ENCODE measurements around the gene EN2. TPM values are rescaled to one million over a fixed set of nuclear protein-coding genes. Genes with fewer than 3 reads are reported as not detected.

The EN2 gene
- total RNA-seq, 1 donor from 2014 or later, result 7.2 TPM

GRCh38 chr7:155460926-155461613 lies 3.1 kb downstream of the EN2 start:
- Mint-ChIP-seq H3K4me1 (peaks cover 23% of the 10 kb centered on the region), H3K4me3 (peak overlapping the region; percentile 54), H3K27ac (ENCODE audit: unreplicated experiment) (no peak overlapping the region), H3K27me3 (ENCODE audit: low read depth) (peaks cover 92% of the 10 kb centered on the region), H3K9me3 (no peaks in the 10 kb centered on the region), H3K36me3 (ENCODE audit: low read depth) (peaks cover 2% of the 10 kb centered on the region)
- DNase-seq (ENCODE audit: low read depth, low spot score), result no peak
- TF ChIP-seq CTCF (conservative IDR thresholded peaks at IDR 0.05), result no peak

DNA sequence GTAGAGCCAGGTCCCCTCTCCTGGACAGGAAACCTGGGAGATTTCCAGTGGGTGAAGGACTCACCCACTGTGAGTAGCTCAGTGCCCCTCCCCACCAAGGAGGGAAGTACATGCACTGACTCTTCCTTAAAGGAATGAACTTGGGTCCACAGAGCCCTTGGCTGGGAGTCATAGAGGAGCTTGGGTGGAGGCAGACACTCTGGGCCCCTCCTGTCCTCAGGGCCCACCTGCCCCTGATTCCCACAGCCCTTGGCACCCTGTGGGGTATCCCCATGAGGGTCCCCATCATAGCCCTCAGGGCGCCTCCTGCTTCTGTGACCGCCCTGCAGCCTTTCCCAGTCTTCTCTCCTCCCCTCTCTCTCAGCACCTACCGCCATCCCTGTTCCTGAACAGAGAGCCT lies 3.7 kb downstream of the EN2 start:
- no peak for DNase-seq (ENCODE audit: low read depth, low spot score)
- H3K4me1 Mint-ChIP-seq, result peaks cover 19% of the 10 kb centered on the region
- peaks cover 92% of the 10 kb centered on the region for H3K27me3 Mint-ChIP-seq (ENCODE audit: low read depth)
- peak overlapping the region; percentile 21 for H3K4me3 Mint-ChIP-seq
- no peak for TF ChIP-seq CTCF (conservative IDR thresholded peaks at IDR 0.05)
- no peaks in the 10 kb centered on the region for H3K9me3 Mint-ChIP-seq
- H3K36me3 Mint-ChIP-seq (ENCODE audit: low read depth), result peaks cover 2% of the 10 kb centered on the region
- no peak overlapping the region for H3K27ac Mint-ChIP-seq (ENCODE audit: unreplicated experiment)

GRCh38 chr7:155462163-155462735 lies 4.3 kb downstream of the EN2 start:
- H3K4me1 Mint-ChIP-seq, result peaks cover 16% of the 10 kb centered on the region
- H3K4me3 Mint-ChIP-seq, result peak overlapping the region; percentile 21
- no peaks in the 10 kb centered on the region for H3K9me3 Mint-ChIP-seq
- TF ChIP-seq CTCF (conservative IDR thresholded peaks at IDR 0.05), result no peak
- DNase-seq (ENCODE audit: low read depth, low spot score), result no peak
- peaks cover 92% of the 10 kb centered on the region for H3K27me3 Mint-ChIP-seq (ENCODE audit: low read depth)
- H3K27ac Mint-ChIP-seq (ENCODE audit: unreplicated experiment), result no peak overlapping the region
- peaks cover 2% of the 10 kb centered on the region for H3K36me3 Mint-ChIP-seq (ENCODE audit: low read depth)

DNA sequence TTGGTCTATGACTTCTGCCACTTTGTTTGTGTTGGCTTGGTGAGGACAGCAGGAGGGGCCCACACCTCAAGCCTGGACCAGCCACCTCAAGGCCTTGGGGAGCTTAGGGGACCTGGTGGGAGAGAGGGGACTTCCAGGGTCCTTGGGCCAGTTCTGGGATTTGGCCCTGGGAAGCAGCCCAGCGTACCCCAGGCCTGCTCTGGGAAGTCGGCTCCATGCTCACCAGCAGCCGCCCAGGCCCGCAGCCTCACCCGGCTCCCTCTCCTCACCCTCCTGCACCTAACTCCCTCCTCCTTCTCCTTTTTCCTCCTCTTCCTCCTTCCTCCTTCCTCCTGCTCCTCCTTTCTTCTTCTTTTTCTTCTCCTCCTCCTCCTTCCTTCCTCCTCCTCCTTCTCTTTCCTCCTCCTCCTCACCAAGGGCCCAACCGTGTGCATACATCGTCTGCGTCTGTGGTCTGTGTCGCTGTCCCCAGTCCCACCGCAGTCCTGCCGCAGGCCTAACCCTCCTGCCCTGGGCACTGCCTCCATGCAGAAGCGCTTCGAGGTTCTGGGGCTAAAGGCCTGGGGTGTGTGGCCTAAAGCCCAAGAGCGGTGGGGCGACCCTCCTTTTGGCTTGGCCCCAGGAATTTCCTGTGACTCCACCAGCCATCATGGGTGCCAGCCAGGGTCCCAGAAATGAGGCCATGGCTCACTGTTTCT lies 5.3 kb downstream of the EN2 start:
- H3K36me3 Mint-ChIP-seq (ENCODE audit: low read depth), result peaks cover 2% of the 10 kb centered on the region
- H3K4me3 Mint-ChIP-seq, result no peak overlapping the region
- no peak for TF ChIP-seq CTCF (conservative IDR thresholded peaks at IDR 0.05)
- no peak overlapping the region for H3K27ac Mint-ChIP-seq (ENCODE audit: unreplicated experiment)
- no peaks in the 10 kb centered on the region for H3K9me3 Mint-ChIP-seq
- no peak for DNase-seq (ENCODE audit: low read depth, low spot score)
- H3K4me1 Mint-ChIP-seq, result peaks cover 19% of the 10 kb centered on the region
- peaks cover 96% of the 10 kb centered on the region for H3K27me3 Mint-ChIP-seq (ENCODE audit: low read depth)

DNA sequence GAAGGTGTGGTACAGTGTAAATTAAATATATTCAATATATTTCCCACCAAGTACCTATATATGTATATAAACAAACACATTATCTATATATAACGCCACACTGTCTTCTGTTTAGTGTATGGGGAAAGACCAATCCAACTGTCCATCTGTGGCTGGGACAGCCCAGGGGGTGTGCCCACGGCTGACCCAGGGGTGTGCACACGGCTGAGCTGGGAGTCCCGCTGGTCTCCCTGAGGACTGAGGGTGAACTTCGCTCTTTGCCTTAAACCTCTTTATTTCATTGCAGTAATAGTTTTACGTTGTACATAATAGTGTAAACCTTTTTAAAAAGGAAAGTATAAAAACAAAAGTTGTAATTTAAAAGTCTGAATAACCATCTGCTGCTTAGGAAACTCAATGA lies 6.3 kb downstream of the EN2 start:
- Mint-ChIP-seq H3K4me1 (peaks cover 26% of the 10 kb centered on the region), H3K9me3 (no peaks in the 10 kb centered on the region), H3K27me3 (ENCODE audit: low read depth) (peaks cover 100% of the 10 kb centered on the region), H3K4me3 (no peak overlapping the region), H3K27ac (ENCODE audit: unreplicated experiment) (no peak overlapping the region), H3K36me3 (ENCODE audit: low read depth) (peaks cover 2% of the 10 kb centered on the region)
- no peak for DNase-seq (ENCODE audit: low read depth, low spot score)
- no peak for TF ChIP-seq CTCF (conservative IDR thresholded peaks at IDR 0.05)

Measured in neural crest cell (in vitro differentiated cells).